Measurements from ENCODE around the gene EIPR1. TPM values are rescaled to one million over a fixed set of nuclear protein-coding genes. Genes with fewer than 3 reads are reported as not detected.

The EIPR1 gene
- total and polyA plus RNA-seq, 2 donors (not counting 3 experiments of a cell fraction or from before 2014, with no cell fraction given), result 30.8 to 57.3 TPM

- dilution Hi-C loops (cut with MboI; ENCODE audit: extremely low pct_ligation_motif_present, low sequenced_read_pairs) (no loop called here), intact Hi-C loops (cut with micrococcal nuclease) (no loop called here)
- Histone ChIP-seq H4K20me1 (replicated peaks; ENCODE audit: control insufficient read depth, extremely low read depth, insufficient read depth, low read length) (no peaks in the 10 kb centered on the region), H3K4me1 (ENCODE audit: control insufficient read depth, extremely low read depth, insufficient read depth, low read length) (no peaks in the 10 kb centered on the region), H3K79me2 (ENCODE audit: control insufficient read depth, insufficient read depth, low read length) (no peaks in the 10 kb centered on the region), H3K9ac (replicated peaks; ENCODE audit: extremely low read depth, insufficient read depth, low read length) (no peak overlapping the region), H3K4me3 (replicated peaks in 1 of 3; ENCODE audit: insufficient read depth in 1 of 3, low read depth in 1 of 3, low read length in 3 of 3) (no peak overlapping the region), H3K27ac (ENCODE audit: insufficient read depth, low read depth, low read length) (no peak overlapping the region), H3K4me2 (ENCODE audit: insufficient read depth, low read length) (no peak overlapping the region), H3K27me3 (ENCODE audit: control insufficient read depth in 2 of 2, insufficient read depth in 2 of 2, low read length in 2 of 2) (no peaks in the 10 kb centered on the region), H3K9me1 (replicated peaks; ENCODE audit: control insufficient read depth, extremely low read depth, insufficient read depth, low read length) (no peaks in the 10 kb centered on the region), H2AFZ (ENCODE audit: low read depth, low read length) (no peak overlapping the region), H3K36me3 (ENCODE audit: control insufficient read depth in 2 of 2, extremely low read depth in 1 of 2, insufficient read depth in 2 of 2, low read length in 2 of 2) (no peaks in the 10 kb centered on the region), H3K9me3 (replicated peaks; ENCODE audit: control insufficient read depth, insufficient read depth, low read length) (no peaks in the 10 kb centered on the region)
- FAIRE-seq, result no peak
- POLR2A ChIA-PET, result no interaction called here
- BruUV-seq (replicated peaks), result no TSS peak
- CTCF ChIA-PET, result interaction anchor here (1.4 kb wide), 1 partner anchor 37 kb away, joined by 3 read pairs; no protein-coding TSS in a partner anchor
- DNase-seq (ENCODE audit: low read depth, low spot score), result no peak
- TF ChIP-seq MAX (IDR thresholded peaks at IDR 0.05; ENCODE audit: insufficient read depth, insufficient read length) (no peak), JUN (IDR thresholded peaks at IDR 0.05; ENCODE audit: borderline replicate concordance, insufficient read depth, insufficient read length, low read depth) (no peak), FOS (IDR thresholded peaks at IDR 0.05; ENCODE audit: borderline replicate concordance, insufficient read depth, low read length) (no peak)
Measured at GRCh38 chr2:3265981-3266924, 111.4 kb downstream of the EIPR1 start.

- Histone ChIP-seq H3K27ac (ENCODE audit: insufficient read depth, low read depth, low read length) (no peak overlapping the region), H3K27me3 (ENCODE audit: control insufficient read depth in 2 of 2, insufficient read depth in 2 of 2, low read length in 2 of 2) (no peaks in the 10 kb centered on the region), H3K9ac (replicated peaks; ENCODE audit: extremely low read depth, insufficient read depth, low read length) (no peak overlapping the region), H3K9me1 (replicated peaks; ENCODE audit: control insufficient read depth, extremely low read depth, insufficient read depth, low read length) (no peaks in the 10 kb centered on the region), H3K4me3 (replicated peaks in 1 of 3; ENCODE audit: insufficient read depth in 1 of 3, low read depth in 1 of 3, low read length in 3 of 3) (no peak overlapping the region), H3K9me3 (replicated peaks; ENCODE audit: control insufficient read depth, insufficient read depth, low read length) (no peaks in the 10 kb centered on the region), H4K20me1 (replicated peaks; ENCODE audit: control insufficient read depth, extremely low read depth, insufficient read depth, low read length) (no peaks in the 10 kb centered on the region), H3K4me2 (ENCODE audit: insufficient read depth, low read length) (no peak overlapping the region), H3K36me3 (ENCODE audit: control insufficient read depth in 2 of 2, extremely low read depth in 1 of 2, insufficient read depth in 2 of 2, low read length in 2 of 2) (no peaks in the 10 kb centered on the region), H3K4me1 (ENCODE audit: control insufficient read depth, extremely low read depth, insufficient read depth, low read length) (no peaks in the 10 kb centered on the region), H3K79me2 (ENCODE audit: control insufficient read depth, insufficient read depth, low read length) (no peaks in the 10 kb centered on the region), H2AFZ (ENCODE audit: low read depth, low read length) (no peak overlapping the region)
- dilution Hi-C loops (cut with MboI; ENCODE audit: extremely low pct_ligation_motif_present, low sequenced_read_pairs), result no loop called here
- no TSS peak for BruUV-seq (replicated peaks)
- DNase-seq (ENCODE audit: low read depth, low spot score) (no peak), FAIRE-seq (no peak)
- ChIA-PET CTCF (interaction anchor here (1.4 kb wide), 1 partner anchor 38 kb away, joined by 3 read pairs; no protein-coding TSS in a partner anchor), POLR2A (no interaction called here)
- intact Hi-C loops (cut with micrococcal nuclease), result no loop called here
- no peak for TF ChIP-seq EZH2 (IDR thresholded peaks at IDR 0.05; ENCODE audit: borderline replicate concordance, low read depth, low read length, severe bottlenecking)
- TF ChIP-seq FOS (IDR thresholded peaks at IDR 0.05; ENCODE audit: borderline replicate concordance, insufficient read depth, low read length), result no peak
- TF ChIP-seq MAX (IDR thresholded peaks at IDR 0.05; ENCODE audit: insufficient read depth, insufficient read length), result no peak
- TF ChIP-seq MYC (IDR thresholded peaks at IDR 0.05; ENCODE audit: low read depth, low read length), result no peak
- TF ChIP-seq POLR2A (IDR thresholded peaks at IDR 0.05; ENCODE audit: low read depth, low read length), result no peak
- no peak for TF ChIP-seq JUN (IDR thresholded peaks at IDR 0.05; ENCODE audit: borderline replicate concordance, insufficient read depth, insufficient read length, low read depth)
- no peak for TF ChIP-seq POLR2AphosphoS5 (IDR thresholded peaks at IDR 0.05; ENCODE audit: insufficient read depth, low read depth, low read length)
- TF ChIP-seq GATA2 (IDR thresholded peaks at IDR 0.05; ENCODE audit: insufficient read depth, insufficient read length, low read depth, low read length), result no peak
- no peak for TF ChIP-seq CTCF (IDR thresholded peaks at IDR 0.05; ENCODE audit: extremely low read depth in 1 of 2, insufficient read depth in 1 of 2, low read depth in 1 of 2, low read length in 2 of 2)
Measured at GRCh38 chr2:3265471-3265870, 112.1 kb downstream of the EIPR1 start.
